HEK293 (cell line): ENCODE measurements around the gene ATP6V1F.

ENCODE experiments used
- BCL6B ChIP-seq: fragments of 450-650 bp; formaldehyde crosslinking; IDR thresholded peaks from 2 replicates; pipeline ENCODE4 v1.5.1; 2017; ENCODE audit warnings: missing biosample characterization, missing genetic modification characterization
- GLI4 ChIP-seq: fragments of 450-650 bp; formaldehyde crosslinking; IDR thresholded peaks from 2 replicates; pipeline ENCODE4 v1.5.1; 2016; ENCODE audit warnings: missing biosample characterization, missing genetic modification characterization
- HOXD13 ChIP-seq: sonication (generic); formaldehyde crosslinking; IDR thresholded peaks from 2 replicates; pipeline ENCODE4 v1.8.0; 2022; ENCODE audit warnings: missing genetic modification reagents, borderline replicate concordance
- KLF10 ChIP-seq: fragments of 450-650 bp; IDR thresholded peaks from 2 replicates; pipeline ENCODE4 v1.5.1; 2018; ENCODE audit warnings: missing biosample characterization, mild to moderate bottlenecking, missing genetic modification characterization
- KLF8 ChIP-seq: fragments of 450-650 bp; formaldehyde crosslinking; IDR thresholded peaks from 2 replicates; pipeline ENCODE4 v1.5.1; 2016; ENCODE audit warnings: missing biosample characterization, missing genetic modification characterization
- PRDM1 ChIP-seq: fragments of 450-650 bp; formaldehyde crosslinking; IDR thresholded peaks from 2 replicates; pipeline ENCODE4; 2016; ENCODE audit warnings: missing biosample characterization, missing genetic modification characterization
- YY2 ChIP-seq: fragments of 450-650 bp; formaldehyde crosslinking; IDR thresholded peaks from 2 replicates; pipeline ENCODE4 v1.5.1; 2016; ENCODE audit warnings: missing biosample characterization, missing genetic modification characterization
- ZBTB17 ChIP-seq: fragments of 450-650 bp; formaldehyde crosslinking; IDR thresholded peaks from 2 replicates; pipeline ENCODE4 v1.5.1; 2016; ENCODE audit warnings: missing biosample characterization, missing genetic modification characterization
- ZBTB48 ChIP-seq: fragments of 450-650 bp; formaldehyde crosslinking; IDR thresholded peaks from 2 replicates; pipeline ENCODE4 v1.5.1; 2016; ENCODE audit warnings: missing biosample characterization, missing genetic modification characterization
- ZNF132 ChIP-seq: fragments of 450-650 bp; formaldehyde crosslinking; IDR thresholded peaks from 2 replicates; pipeline ENCODE4 v1.5.1; 2017; ENCODE audit warnings: missing biosample characterization, missing genetic modification characterization, borderline replicate concordance
- ZNF26 ChIP-seq: fragments of 450-650 bp; formaldehyde crosslinking; IDR thresholded peaks from 2 replicates; pipeline ENCODE4 v1.5.1; 2016; ENCODE audit warnings: missing biosample characterization, missing genetic modification characterization
- ZNF391 ChIP-seq: fragments of 450-650 bp; formaldehyde crosslinking; IDR thresholded peaks from 2 replicates; pipeline ENCODE4 v1.5.1; 2016; ENCODE audit warnings: low read depth, missing biosample characterization, missing genetic modification characterization, borderline replicate concordance
- ZNF404 ChIP-seq: fragments of 450-650 bp; formaldehyde crosslinking; IDR thresholded peaks from 2 replicates; pipeline ENCODE4 v1.5.1; 2017; ENCODE audit warnings: missing biosample characterization, missing genetic modification characterization
- ZNF514 ChIP-seq: fragments of 450-650 bp; formaldehyde crosslinking; IDR thresholded peaks from 2 replicates; pipeline ENCODE4 v1.5.1; 2016; ENCODE audit warnings: missing biosample characterization, missing genetic modification characterization
- ZNF521 ChIP-seq: fragments of 450-650 bp; formaldehyde crosslinking; IDR thresholded peaks from 2 replicates; pipeline ENCODE4 v1.5.1; 2017; ENCODE audit warnings: missing biosample characterization, mild to moderate bottlenecking, missing genetic modification characterization
- ZNF544 ChIP-seq: fragments of 450-650 bp; formaldehyde crosslinking; IDR thresholded peaks from 2 replicates; pipeline ENCODE4 v1.5.0; 2017; ENCODE audit warnings: missing biosample characterization, missing genetic modification characterization
- ZNF549 ChIP-seq: fragments of 450-650 bp; IDR thresholded peaks from 2 replicates; pipeline ENCODE4 v1.5.1; 2018; ENCODE audit warnings: missing biosample characterization, missing genetic modification characterization, mild to moderate bottlenecking, inconsistent platforms, moderate library complexity
- ZNF560 ChIP-seq: fragments of 450-650 bp; formaldehyde crosslinking; IDR thresholded peaks from 2 replicates; pipeline ENCODE4 v1.5.1; 2017; ENCODE audit warnings: missing biosample characterization, missing genetic modification characterization, borderline replicate concordance
- ZNF571 ChIP-seq: fragments of 450-650 bp; formaldehyde crosslinking; IDR thresholded peaks from 2 replicates; pipeline ENCODE4 v1.5.0; 2017; ENCODE audit warnings: missing biosample characterization, missing genetic modification characterization
- ZNF585B ChIP-seq: fragments of 450-650 bp; formaldehyde crosslinking; IDR thresholded peaks from 2 replicates; pipeline ENCODE4 v1.5.1; 2016; ENCODE audit warnings: missing biosample characterization, missing genetic modification characterization
- ZNF596 ChIP-seq: fragments of 450-650 bp; IDR thresholded peaks from 2 replicates; pipeline ENCODE4 v1.5.0; 2018; ENCODE audit warnings: missing biosample characterization, mild to moderate bottlenecking, missing genetic modification characterization, moderate library complexity
- ZNF629 ChIP-seq: fragments of 450-650 bp; formaldehyde crosslinking; IDR thresholded peaks from 2 replicates; pipeline ENCODE4 v1.5.1; 2017; ENCODE audit warnings: missing biosample characterization, missing genetic modification characterization
- ZNF701 ChIP-seq: fragments of 450-650 bp; formaldehyde crosslinking; IDR thresholded peaks from 2 replicates; pipeline ENCODE4 v1.5.1; 2016; ENCODE audit warnings: missing biosample characterization, missing genetic modification characterization
- ZNF776 ChIP-seq: fragments of 450-650 bp; formaldehyde crosslinking; IDR thresholded peaks from 2 replicates; pipeline ENCODE4 v1.5.0; 2017; ENCODE audit warnings: missing biosample characterization, missing genetic modification characterization, borderline replicate concordance
- ZNF792 ChIP-seq: fragments of 450-650 bp; formaldehyde crosslinking; IDR thresholded peaks from 2 replicates; pipeline ENCODE4 v1.5.1; 2016; ENCODE audit warnings: missing biosample characterization, missing genetic modification characterization
- ZSCAN23 ChIP-seq: fragments of 450-650 bp; formaldehyde crosslinking; IDR thresholded peaks from 2 replicates; pipeline ENCODE4 v1.5.1; 2016; ENCODE audit warnings: missing biosample characterization, missing genetic modification characterization
- ZXDB ChIP-seq: fragments of 450-650 bp; formaldehyde crosslinking; IDR thresholded peaks from 2 replicates; pipeline ENCODE4 v1.5.1; 2016; ENCODE audit warnings: missing biosample characterization, missing genetic modification characterization
- TF ChIP-seq, protein P1 (sequence below): fragments of 450-650 bp; formaldehyde crosslinking; IDR thresholded peaks from 2 replicates; pipeline ENCODE4 v1.5.1; 2016; ENCODE audit warnings: missing biosample characterization, missing genetic modification characterization
- TF ChIP-seq, protein P2 (sequence below): fragments of 450-650 bp; formaldehyde crosslinking; IDR thresholded peaks from 2 replicates; pipeline ENCODE4 v1.5.1; 2017; ENCODE audit warnings: missing biosample characterization, missing genetic modification characterization
- TF ChIP-seq, protein P3 (sequence below): fragments of 450-650 bp; formaldehyde crosslinking; IDR thresholded peaks from 2 replicates; pipeline ENCODE4 v1.5.1; 2016; ENCODE audit warnings: missing biosample characterization, missing genetic modification characterization
- TF ChIP-seq, protein P4 (sequence below): fragments of 450-650 bp; formaldehyde crosslinking; IDR thresholded peaks from 2 replicates; pipeline ENCODE4 v1.5.1; 2016; ENCODE audit warnings: missing biosample characterization, missing genetic modification characterization

ATP6V1F gene

GRCh38 chr7:128862571-128863432 lies at the start of gene ATP6V1F (continued):
- TF ChIP-seq, protein P1, sequence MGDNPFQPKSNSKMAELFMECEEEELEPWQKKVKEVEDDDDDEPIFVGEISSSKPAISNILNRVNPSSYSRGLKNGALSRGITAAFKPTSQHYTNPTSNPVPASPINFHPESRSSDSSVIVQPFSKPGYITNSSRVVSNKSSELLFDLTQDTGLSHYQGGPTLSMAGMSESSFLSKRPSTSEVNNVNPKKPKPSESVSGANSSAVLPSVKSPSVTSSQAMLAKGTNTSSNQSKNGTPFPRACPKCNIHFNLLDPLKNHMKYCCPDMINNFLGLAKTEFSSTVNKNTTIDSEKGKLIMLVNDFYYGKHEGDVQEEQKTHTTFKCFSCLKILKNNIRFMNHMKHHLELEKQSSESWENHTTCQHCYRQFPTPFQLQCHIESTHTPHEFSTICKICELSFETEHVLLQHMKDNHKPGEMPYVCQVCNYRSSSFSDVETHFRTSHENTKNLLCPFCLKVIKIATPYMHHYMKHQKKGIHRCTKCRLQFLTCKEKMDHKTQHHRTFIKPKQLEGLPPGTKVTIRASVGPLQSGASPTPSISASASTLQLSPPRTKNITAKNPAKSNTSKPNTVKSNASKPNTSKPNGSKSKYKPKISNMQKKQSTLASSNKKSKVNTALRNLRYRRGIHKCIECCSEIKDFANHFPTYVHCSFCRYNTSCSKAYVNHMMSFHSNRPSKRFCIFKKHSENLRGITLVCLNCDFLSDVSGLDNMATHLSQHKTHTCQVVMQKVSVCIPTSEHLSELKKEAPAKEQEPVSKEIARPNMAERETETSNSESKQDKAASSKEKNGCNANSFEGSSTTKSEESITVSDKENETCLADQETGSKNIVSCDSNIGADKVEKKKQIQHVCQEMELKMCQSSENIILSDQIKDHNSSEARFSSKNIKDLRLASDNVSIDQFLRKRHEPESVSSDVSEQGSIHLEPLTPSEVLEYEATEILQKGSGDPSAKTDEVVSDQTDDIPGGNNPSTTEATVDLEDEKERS (tag by site-specific recombination) = 0 out of 2 replicates have a peak, but pooled peaks have one; percentile 42
- TF ChIP-seq, protein P2, sequence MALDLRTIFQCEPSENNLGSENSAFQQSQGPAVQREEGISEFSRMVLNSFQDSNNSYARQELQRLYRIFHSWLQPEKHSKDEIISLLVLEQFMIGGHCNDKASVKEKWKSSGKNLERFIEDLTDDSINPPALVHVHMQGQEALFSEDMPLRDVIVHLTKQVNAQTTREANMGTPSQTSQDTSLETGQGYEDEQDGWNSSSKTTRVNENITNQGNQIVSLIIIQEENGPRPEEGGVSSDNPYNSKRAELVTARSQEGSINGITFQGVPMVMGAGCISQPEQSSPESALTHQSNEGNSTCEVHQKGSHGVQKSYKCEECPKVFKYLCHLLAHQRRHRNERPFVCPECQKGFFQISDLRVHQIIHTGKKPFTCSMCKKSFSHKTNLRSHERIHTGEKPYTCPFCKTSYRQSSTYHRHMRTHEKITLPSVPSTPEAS (tag by site-specific recombination) = no peak
- peak; percentile 79 for TF ChIP-seq KLF8 (tag by site-specific recombination)
- TF ChIP-seq BCL6B = no peak
- no peak for TF ChIP-seq ZNF26
- TF ChIP-seq ZXDB = peak; percentile 79; the same call in 1 of the 2 replicates
- TF ChIP-seq ZBTB48 (tag by site-specific recombination) = peak; percentile 86; the same call in 1 of the 2 replicates
- TF ChIP-seq ZNF560 (tag by site-specific recombination) = no peak
- no peak for TF ChIP-seq ZNF596
- peak; percentile 85 for TF ChIP-seq YY2
- TF ChIP-seq ZNF391 (tag by site-specific recombination) = peak; percentile 81; the same call in 1 of the 2 replicates
- no peak for TF ChIP-seq ZNF792 (tag by site-specific recombination)
- TF ChIP-seq ZNF585B (tag by site-specific recombination) = no peak
- no peak for TF ChIP-seq ZSCAN23 (tag by site-specific recombination)
- no peak for TF ChIP-seq ZNF571 (tag by site-specific recombination)
- TF ChIP-seq ZNF549 (tag by site-specific recombination) = no peak
- no peak for TF ChIP-seq ZNF544 (tag by site-specific recombination)
- no peak for TF ChIP-seq PRDM1 (tag by site-specific recombination)
- no peak for TF ChIP-seq ZNF521 (tag by site-specific recombination)
- peak; percentile 41; the same call in 1 of the 2 replicates for TF ChIP-seq ZNF629
- TF ChIP-seq KLF10 (tag by site-specific recombination) = no peak
- TF ChIP-seq ZNF776 = no peak
- no peak for TF ChIP-seq ZNF514 (tag by site-specific recombination)
- TF ChIP-seq, protein P3, sequence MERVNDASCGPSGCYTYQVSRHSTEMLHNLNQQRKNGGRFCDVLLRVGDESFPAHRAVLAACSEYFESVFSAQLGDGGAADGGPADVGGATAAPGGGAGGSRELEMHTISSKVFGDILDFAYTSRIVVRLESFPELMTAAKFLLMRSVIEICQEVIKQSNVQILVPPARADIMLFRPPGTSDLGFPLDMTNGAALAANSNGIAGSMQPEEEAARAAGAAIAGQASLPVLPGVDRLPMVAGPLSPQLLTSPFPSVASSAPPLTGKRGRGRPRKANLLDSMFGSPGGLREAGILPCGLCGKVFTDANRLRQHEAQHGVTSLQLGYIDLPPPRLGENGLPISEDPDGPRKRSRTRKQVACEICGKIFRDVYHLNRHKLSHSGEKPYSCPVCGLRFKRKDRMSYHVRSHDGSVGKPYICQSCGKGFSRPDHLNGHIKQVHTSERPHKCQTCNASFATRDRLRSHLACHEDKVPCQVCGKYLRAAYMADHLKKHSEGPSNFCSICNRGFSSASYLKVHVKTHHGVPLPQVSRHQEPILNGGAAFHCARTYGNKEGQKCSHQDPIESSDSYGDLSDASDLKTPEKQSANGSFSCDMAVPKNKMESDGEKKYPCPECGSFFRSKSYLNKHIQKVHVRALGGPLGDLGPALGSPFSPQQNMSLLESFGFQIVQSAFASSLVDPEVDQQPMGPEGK (tag by site-specific recombination) = peak; percentile 90
- no peak for TF ChIP-seq HOXD13 (CRISPR knock-in tag)
- TF ChIP-seq GLI4 (tag by site-specific recombination) = 0 out of 2 replicates have a peak, but pooled peaks have one; percentile 26
- peak; percentile 91 for TF ChIP-seq ZBTB17 (tag by site-specific recombination)
- TF ChIP-seq, protein P4, sequence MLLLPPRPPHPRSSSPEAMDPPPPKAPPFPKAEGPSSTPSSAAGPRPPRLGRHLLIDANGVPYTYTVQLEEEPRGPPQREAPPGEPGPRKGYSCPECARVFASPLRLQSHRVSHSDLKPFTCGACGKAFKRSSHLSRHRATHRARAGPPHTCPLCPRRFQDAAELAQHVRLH (tag by site-specific recombination) = 0 out of 2 replicates have a peak, but pooled peaks have one; percentile 31
- no peak for TF ChIP-seq ZNF132 (tag by site-specific recombination)
- no peak for TF ChIP-seq ZNF404 (tag by site-specific recombination)
- no peak for TF ChIP-seq ZNF701
